Stimulated activated CD4-positive, alpha-beta T cell treated with anti-CD3 and anti-CD28 coated beads, Interleukin-2, amount 100 ng/mL, for 4 hours (primary cell): ENCODE data around the gene MTARC1.

Source experiments
- DNase-seq: peaks from one replicate; pipeline ENCODE4 v3.0.0-alpha.2; 2020; ENCODE audit warnings: low read depth

MTARC1 gene

GRCh38 chr1:220770245-220770913, 16.3 kb upstream of the MTARC1 start:
- no peak for DNase-seq

- DNase-seq, result no peak
Measured at GRCh38 chr1:220772846-220773245, 13.9 kb upstream of the MTARC1 start.

GRCh38 chr1:220775240-220775853, 11.4 kb upstream of the MTARC1 start:
- DNase-seq, result peak; percentile 3

GRCh38 chr1:220776254-220776653, 10.5 kb upstream of the MTARC1 start:
- no peak for DNase-seq

GRCh38 chr1:220776720-220777326, 9.9 kb upstream of the MTARC1 start:
- peak; percentile 33 for DNase-seq

- no peak for DNase-seq
Measured at GRCh38 chr1:220783453-220783852, 3.3 kb upstream of the MTARC1 start.

GRCh38 chr1:220784751-220785150, 2.0 kb upstream of the MTARC1 start:
- no peak for DNase-seq

- DNase-seq, result no peak
Measured at GRCh38 chr1:220785166-220786056, 1.3 kb upstream of the MTARC1 start.

- no peak for DNase-seq
Measured at GRCh38 chr1:220786057-220786336, 716 bp upstream of the MTARC1 start.

- DNase-seq, result no peak
Measured at GRCh38 chr1:220787069-220787619, 431 bp downstream of the MTARC1 start.

GRCh38 chr1:220788900-220789299, 2.2 kb downstream of the MTARC1 start:
- DNase-seq, result no peak

- DNase-seq, result no peak
Measured at GRCh38 chr1:220789532-220790147, 2.9 kb downstream of the MTARC1 start.

- DNase-seq, result no peak
Measured at GRCh38 chr1:220791285-220791684, 4.6 kb downstream of the MTARC1 start.

GRCh38 chr1:220791956-220792355, 5.2 kb downstream of the MTARC1 start:
- DNase-seq, result no peak

GRCh38 chr1:220796530-220796929, 9.8 kb downstream of the MTARC1 start:
- no peak for DNase-seq

GRCh38 chr1:220797044-220797443, 10.3 kb downstream of the MTARC1 start:
- DNase-seq, result no peak

- DNase-seq, result no peak
Measured at GRCh38 chr1:220797553-220797952, 10.8 kb downstream of the MTARC1 start.

- DNase-seq, result no peak
Measured at GRCh38 chr1:220798338-220798737, 11.6 kb downstream of the MTARC1 start.

GRCh38 chr1:220800262-220800661, 13.5 kb downstream of the MTARC1 start:
- DNase-seq, result no peak

GRCh38 chr1:220803401-220804201, 16.9 kb downstream of the MTARC1 start:
- no peak for DNase-seq

GRCh38 chr1:220804202-220804586, 17.5 kb downstream of the MTARC1 start:
- no peak for DNase-seq
